Measurements from ENCODE around the gene TAGLN2. TPM values are rescaled to one million over a fixed set of nuclear protein-coding genes. Genes with fewer than 3 reads are reported as not detected.
A peak's percentile ranks its signal among the peaks of the same experiment; 100 is the strongest.
"Not testable (repeated sequence)": the region's sequence is repeated elsewhere in the genome, so short reads cannot be mapped to it uniquely, and the experiment has no call there.

TAGLN2 gene
- total RNA-seq, 1 experiment from 2014 or later = 651 TPM

DNA sequence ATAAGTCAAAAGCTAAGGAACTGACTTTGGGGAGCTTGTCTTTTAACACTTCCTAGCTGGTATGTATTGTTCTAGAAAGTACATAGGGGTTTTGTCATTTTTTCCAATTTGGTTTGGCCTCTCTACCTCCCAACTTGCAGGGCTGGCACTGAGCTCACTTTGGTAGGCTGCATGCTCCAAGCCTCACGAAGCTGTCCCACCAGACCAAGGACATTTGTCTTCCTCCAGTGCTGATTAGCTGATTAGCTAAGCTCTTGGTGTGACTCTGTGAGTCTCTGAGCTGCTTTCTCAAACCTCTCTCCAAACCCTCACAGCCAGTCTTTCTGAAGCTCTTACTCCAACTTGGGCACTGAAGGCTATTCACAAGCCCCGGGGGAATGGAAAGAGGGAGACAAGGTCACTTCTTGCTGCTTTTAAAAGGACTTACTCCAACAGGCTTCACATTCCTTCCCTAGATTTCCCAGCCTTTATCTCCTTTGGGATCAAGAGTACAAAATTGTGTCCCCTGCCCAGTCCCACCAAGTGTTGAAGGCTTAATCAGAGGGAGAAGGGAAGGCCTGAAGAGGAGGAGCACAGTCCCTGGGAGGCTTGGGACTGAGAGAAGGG lies 24.4 kb downstream of the TAGLN2 start:
- DNase-seq (ENCODE audit: low read depth) = no peak

DNA sequence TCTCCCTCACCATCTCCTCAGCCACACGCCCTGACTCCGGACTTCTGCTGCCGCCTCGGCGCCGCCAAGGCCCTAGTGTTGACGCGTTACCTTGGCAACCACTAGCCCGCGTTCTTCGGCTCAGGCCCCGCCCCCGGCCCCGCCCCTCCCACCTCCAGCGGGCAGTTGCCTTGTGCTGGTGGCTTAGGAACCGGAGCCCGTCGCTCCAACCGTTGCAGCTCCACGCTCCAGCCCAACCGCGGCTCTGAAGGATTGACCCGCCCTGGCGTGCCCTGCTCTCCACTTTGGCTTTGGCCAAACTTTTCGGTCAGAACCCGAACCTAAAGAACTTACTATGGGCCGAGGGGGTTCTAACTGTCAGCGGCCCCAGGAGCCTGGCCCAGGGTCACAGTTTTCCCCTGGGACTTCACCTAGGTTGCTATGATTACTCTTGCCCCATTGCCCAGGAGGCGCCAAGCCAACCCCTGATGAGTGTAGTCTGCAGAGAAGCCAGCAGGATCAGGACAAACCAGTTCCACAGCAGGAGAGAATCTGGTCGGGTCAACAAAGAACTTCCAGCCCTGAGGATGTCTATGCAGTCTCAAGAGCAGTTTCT lies 25.1 kb downstream of the TAGLN2 start, which contains the start of gene CFAP45:
TSS of gene CFAP45 (minus strand) at position 80 of the 595 bp plus-strand sequence. CDS start at position 13, 67 bp downstream.
- DNase-seq (ENCODE audit: low read depth) = peak; percentile 62

DNA sequence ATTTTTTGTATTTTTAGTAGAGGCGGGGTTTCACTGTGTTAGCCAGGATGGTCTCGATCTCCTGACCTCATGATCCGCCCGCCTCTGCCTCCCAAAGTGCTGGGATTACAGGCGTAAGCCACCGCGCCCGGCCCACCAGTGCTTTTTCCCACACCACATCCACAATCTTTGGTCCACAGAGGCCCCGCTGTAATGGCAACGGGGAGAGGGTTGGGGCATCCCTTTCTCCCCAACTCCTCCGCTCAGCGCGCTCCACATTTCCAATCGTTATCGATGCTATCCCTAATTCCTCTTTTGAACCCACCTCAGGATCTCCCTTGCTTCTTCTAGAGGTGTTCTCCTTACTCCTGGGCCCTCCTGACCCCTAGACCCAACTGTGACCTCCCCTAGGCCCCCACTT lies 25.7 kb downstream of the TAGLN2 start:
- DNase-seq (ENCODE audit: low read depth) = not testable (repeated sequence)

GRCh38 chr1:159898527-159898926 lies 26.8 kb downstream of the TAGLN2 start:
- DNase-seq (ENCODE audit: low read depth) = no peak

DNA sequence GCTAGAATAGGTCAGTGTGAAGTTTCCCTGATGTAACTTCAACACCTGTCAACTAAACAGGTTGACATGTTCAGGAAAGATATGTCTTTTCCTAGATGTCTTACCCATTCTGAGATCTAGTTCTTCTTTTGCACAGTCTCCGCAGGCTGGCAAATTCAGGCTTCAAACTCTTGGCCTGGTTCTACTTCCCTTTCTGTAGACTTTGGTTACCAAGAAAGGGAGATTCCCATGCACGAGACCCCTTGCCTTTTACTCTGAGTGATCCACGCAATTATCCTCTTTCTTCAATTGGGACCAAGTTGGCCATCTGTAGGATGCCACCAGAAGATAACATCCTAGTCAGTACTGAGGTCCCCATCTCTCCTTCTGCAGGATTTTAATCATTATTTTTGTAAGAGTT lies 27.3 kb downstream of the TAGLN2 start:
- no peak for DNase-seq (ENCODE audit: low read depth)

GRCh38 chr1:159896546-159896930 lies 28.8 kb downstream of the TAGLN2 start:
- no peak for DNase-seq (ENCODE audit: low read depth)

- no peak for DNase-seq (ENCODE audit: low read depth)
Measured at GRCh38 chr1:159895836-159896545, 29.3 kb downstream of the TAGLN2 start.

DNA sequence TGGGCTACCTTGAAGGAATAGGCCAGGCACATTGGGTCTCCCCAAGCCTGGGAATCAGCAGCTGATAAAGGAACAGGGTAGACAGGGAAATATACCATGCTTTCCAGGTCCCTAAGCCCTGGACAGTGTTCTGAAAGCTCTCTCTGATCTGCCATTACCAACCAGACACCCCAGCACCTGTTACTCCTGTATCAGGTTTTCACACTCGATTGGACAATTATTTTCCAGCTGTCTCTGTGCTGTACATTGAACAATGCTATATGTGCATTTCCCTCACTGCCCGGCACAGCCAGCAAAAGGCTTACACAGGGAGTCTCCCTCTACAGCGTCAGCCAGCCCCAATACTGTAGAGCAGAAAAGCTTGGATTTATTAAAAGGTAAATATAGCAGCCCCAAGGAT lies 30.0 kb downstream of the TAGLN2 start:
- DNase-seq (ENCODE audit: low read depth) = no peak

DNA sequence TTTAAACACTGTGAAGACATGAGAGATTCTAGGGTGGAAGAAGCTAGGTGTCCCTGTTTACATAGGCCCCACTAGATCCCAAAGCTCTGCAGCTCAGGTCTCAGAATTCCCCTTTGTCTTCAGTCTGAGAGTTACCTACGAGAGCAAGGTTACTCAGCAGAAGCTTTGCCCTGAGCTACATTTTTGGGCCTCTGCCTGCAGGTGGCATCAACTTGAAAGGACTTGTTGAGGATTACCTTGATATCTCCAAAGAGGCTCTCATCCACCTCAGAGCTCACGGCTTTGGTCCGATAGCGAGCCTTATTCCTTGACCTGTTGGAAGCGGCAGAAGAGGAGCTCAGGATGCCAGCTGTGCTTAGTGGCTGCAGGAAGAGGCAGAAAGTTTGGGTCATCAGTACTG lies 32.4 kb downstream of the TAGLN2 start:
- no peak for DNase-seq (ENCODE audit: low read depth)

DNA sequence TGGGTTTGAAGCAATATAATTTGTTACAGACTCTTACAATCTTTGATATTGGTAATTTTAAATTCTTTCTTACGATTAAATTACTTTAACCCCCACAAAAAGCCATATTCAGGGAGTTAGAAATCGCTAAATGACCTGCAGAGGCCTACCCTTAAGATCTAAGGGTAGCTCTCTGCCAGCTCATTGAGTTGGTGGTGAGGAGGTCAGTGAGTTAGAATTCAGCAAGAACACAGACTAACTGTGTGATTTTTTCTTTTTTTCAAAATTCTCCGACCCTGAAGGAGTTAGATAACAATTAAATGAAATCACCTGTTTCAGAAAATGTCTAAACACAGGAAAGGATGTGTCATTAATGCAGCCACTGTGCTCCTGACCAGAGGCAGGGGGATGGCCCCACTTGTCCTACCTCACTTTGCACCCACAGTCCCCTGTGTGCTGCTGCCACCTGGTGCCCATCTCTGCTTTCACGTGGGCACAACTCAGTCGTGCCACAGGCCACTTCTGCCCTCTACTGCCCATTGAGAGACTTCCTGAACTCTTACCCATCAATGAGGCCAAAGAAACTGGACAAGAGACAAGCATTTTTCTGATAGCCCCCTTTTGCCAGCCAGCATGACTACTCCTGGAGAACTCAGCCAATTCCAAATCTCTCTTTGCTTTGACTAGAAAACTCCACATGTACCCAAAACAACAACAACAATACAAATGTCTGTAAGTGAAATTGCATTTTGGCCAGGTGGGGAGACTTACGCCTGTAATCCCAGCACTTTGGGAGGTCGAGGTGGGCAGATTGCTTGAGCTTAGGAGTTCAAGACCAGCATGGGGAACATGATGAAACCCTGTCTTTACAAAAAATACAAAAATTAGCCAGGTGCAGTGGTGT lies 33.8 kb downstream of the TAGLN2 start:
- peak; percentile 94 for DNase-seq (ENCODE audit: low read depth)

GRCh38 chr1:159890390-159890789 lies 34.9 kb downstream of the TAGLN2 start:
- peak; percentile 27 for DNase-seq (ENCODE audit: low read depth)

GRCh38 chr1:159889821-159890252 lies 35.5 kb downstream of the TAGLN2 start:
- DNase-seq (ENCODE audit: low read depth) = peak; percentile 94

DNA sequence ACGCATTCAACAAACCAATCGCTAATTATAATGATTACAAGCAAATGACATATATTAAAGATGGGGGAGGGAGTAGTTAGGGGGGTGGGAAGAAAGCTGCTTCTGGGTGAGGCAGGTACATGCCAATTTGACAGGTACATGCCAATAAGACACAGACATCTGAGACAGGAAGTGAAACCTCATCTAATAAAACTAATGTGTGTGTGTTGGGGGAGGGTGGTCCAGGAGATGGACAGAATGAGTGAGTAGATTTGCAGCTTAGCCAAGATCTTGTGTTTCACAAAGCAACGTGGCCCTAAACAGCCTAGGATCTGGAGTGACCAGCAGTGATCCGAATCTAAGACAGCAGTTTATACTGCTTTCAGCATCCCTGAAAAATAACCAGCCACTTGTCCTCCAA lies 36.1 kb downstream of the TAGLN2 start:
- DNase-seq (ENCODE audit: low read depth) = no peak

- DNase-seq (ENCODE audit: low read depth) = no peak
Measured at GRCh38 chr1:159884296-159884695, 41.0 kb downstream of the TAGLN2 start.

DNA sequence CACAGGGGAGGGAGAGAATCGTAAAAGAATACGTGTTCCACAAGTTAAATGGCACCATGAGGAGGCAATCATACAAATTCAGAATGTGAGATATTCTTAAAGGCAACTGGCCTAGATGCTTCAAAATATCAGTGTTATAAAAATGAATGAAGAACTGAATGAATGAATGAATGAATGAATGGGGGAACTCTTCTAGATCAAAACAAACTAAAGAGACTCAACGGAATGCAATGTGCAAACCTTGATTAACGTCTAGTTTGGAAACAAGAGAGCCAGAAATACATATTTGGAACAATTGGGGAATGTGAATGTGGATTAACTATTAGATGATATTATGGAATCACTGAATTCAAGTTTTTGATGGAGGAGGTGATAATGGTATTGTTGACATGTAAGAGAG lies 42.2 kb downstream of the TAGLN2 start:
- DNase-seq (ENCODE audit: low read depth) = no peak

DNA sequence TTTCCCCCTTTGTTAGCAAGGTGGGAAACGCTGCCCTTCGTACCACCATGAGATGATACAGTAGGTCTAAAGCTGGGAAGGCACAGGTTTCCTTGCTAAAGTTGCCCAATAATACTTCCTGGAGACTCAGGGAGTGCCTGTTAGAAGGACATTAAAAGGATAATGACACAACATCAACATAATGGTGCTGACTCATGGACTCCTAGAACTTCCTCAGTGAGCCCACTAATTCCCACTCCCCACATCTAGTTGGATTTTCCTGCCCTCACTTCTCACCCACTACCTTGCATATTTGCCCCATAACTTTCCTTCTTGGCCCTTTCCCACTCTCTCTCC lies 42.8 kb downstream of the TAGLN2 start:
- peak; percentile 68 for DNase-seq (ENCODE audit: low read depth)

DNA sequence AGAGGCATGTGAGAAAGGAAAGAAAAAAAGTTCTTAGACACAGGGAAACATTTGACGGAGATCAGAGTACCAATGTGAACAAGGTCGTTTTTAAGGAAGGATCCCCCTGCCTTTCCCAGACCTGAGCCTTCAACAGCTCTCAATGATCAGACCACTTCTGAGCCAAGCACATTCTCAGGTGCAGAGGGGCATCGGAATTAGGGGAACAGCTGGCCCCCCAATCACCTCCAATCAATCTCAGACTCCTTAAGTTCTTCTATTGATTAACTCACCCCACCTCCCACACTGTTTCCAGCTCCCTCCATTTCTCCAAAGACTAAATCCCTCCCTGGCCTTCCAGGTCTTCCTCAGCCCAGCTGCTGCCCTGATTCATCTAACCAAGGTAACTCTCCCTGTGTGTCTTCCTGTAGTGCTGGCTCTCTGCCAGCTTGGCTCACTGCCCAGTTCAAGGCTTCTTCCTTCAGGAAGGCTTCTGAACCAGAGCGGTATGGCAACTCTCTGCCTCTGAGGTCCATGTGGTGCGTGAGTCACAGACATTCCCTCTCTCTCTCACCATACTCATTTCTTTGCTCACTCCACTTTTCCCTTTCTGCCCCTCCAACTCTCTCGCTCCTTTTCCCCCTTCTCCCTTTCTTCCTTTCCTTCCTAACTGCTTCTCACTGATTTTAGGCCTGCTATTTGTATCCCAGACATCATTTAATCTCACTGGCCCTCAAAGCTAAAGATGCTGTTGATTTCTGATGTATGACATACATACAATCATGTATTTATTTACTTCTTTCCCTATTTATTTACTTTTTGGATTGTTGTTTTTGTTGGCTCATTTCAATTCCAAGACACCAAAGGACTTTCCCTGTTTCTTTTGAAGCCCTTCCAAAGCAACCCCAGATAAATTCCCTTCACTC lies 43.4 kb downstream of the TAGLN2 start:
- DNase-seq (ENCODE audit: low read depth) = peak; percentile 99

DNA sequence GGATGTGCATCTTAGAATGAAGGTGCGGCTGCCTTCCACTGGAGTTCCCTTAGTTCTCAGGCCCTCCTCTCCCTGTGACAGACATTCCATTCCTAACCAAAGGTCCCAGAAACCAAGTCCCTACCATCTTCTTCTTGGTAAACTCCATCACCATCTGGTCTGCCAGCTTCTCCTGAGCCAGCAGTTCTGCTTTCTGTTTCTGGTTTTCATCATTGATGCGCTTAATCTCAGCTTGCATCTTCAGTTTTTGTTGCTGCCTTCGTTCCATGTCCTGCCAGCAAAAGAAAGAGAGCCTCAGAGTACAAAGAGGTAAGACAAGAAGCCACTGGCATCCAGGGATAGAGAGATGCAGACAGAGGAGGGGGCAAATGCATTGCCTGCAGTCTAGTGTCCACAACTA lies 44.9 kb downstream of the TAGLN2 start:
- no peak for DNase-seq (ENCODE audit: low read depth)

DNA sequence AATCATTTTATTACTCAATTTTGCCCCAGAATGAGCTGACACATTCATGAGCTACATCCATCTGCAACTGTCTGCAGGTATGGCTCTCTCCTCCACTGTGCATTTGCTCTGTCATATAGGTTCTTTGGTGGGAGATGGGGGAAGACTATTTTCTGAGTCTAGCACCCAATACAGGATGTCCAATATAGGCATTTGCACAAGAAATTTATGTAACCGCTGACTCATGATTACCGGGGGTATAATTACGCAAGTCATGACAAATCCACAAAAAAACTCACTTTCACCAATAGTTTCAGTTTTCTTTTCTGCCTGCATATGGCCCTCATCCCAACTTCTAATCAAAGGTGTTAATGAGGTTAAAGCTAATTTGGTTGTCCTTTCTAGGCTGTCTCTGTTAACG lies 45.3 kb downstream of the TAGLN2 start:
- DNase-seq (ENCODE audit: low read depth) = peak; percentile 52

- no peak for DNase-seq (ENCODE audit: low read depth)
Measured at GRCh38 chr1:159879136-159879535, 46.2 kb downstream of the TAGLN2 start.

Data from Daoy (cell line).